Neural cell (in vitro differentiated cells): Measurements from ENCODE around the gene LILRB4. TPM values are rescaled to one million over a fixed set of nuclear protein-coding genes. Genes with fewer than 3 reads are reported as not detected.

ENCODE experiments used
- H2AFZ ChIP-seq: fragments of 200-600, 300-800 bp; sonication (generic), shearing (Covaris generic); 2 replicates; pipeline ENCODE4 v1.6.0; 2014; ENCODE audit warnings: low read depth, mild to moderate bottlenecking, antibody characterized with exemption, low read length, moderate library complexity
- H3F3A ChIP-seq: fragments of 200-600 bp; shearing (Covaris generic); 2 replicates; pipeline ENCODE4 v1.6.1; 2016; ENCODE audit warnings: mild to moderate bottlenecking, moderate library complexity, mixed read lengths, antibody characterized with exemption, low read length; ENCODE audit not compliant: insufficient read depth, poor library complexity, severe bottlenecking
- H3K27ac ChIP-seq: fragments of 200-600, 300-800 bp; sonication (generic), shearing (Covaris generic); 2 replicates; pipeline ENCODE4 v1.5.1; 2014; ENCODE audit warnings: mild to moderate bottlenecking, low read length, moderate library complexity
- H3K27me3 ChIP-seq: fragments of 300-800, 200-600 bp; sonication (generic), shearing (Covaris generic); 2 replicates; pipeline ENCODE4 v1.6.0; 2014; ENCODE audit warnings: mild to moderate bottlenecking, low read depth, low read length, moderate library complexity; ENCODE audit not compliant: insufficient read depth
- H3K36me3 ChIP-seq: fragments of 300-800, 200-600 bp; sonication (generic), shearing (Covaris generic); 2 replicates; pipeline ENCODE4 v1.5.1; 2014; ENCODE audit warnings: mild to moderate bottlenecking, antibody characterized with exemption, low read length, moderate library complexity; ENCODE audit not compliant: insufficient read depth
- H3K4me2 ChIP-seq: fragments of 300-800, 200-600 bp; sonication (generic), shearing (Covaris generic); 2 replicates; pipeline ENCODE4 v1.6.0; 2014; ENCODE audit warnings: mild to moderate bottlenecking, low read length
- H3K4me3 ChIP-seq: fragments of 300-800, 200-600 bp; sonication (generic), shearing (Covaris generic); 2 replicates; pipeline ENCODE4 v1.5.1; 2014; ENCODE audit warnings: mild to moderate bottlenecking, low read length, moderate library complexity
- H3K79me2 ChIP-seq: fragments of 200-600 bp; shearing (Covaris generic); replicated peaks from 2 replicates; pipeline ENCODE4 v1.6.0; 2014; ENCODE audit warnings: mild to moderate bottlenecking, low read length, moderate library complexity; ENCODE audit not compliant: insufficient read depth
- H3K9ac ChIP-seq: fragments of 300-800, 200-600 bp; sonication (generic), shearing (Covaris generic); 2 replicates; pipeline ENCODE4 v1.6.1; 2016; ENCODE audit warnings: mild to moderate bottlenecking, low read length, mixed read lengths
- H3K9me2 ChIP-seq: fragments of 200-600 bp; shearing (Covaris generic); 2 replicates; pipeline ENCODE4 v1.6.1; 2016; ENCODE audit warnings: mild to moderate bottlenecking, low read length, mixed read lengths; ENCODE audit not compliant: insufficient read depth
- H3K9me3 ChIP-seq: fragments of 200-600, 300-800 bp; sonication (generic), shearing (Covaris generic); 2 replicates; pipeline ENCODE4 v1.6.1; 2016; ENCODE audit warnings: mild to moderate bottlenecking, mixed run types, low read length, moderate library complexity, mixed read lengths
- H4K20me1 ChIP-seq: fragments of 200-600 bp; shearing (Covaris generic); 2 replicates; pipeline ENCODE4 v1.6.1; 2016; ENCODE audit warnings: mild to moderate bottlenecking, mixed run types; ENCODE audit not compliant: insufficient read depth
- CTCF ChIP-seq: fragments of 450-650 bp; IDR thresholded peaks from 2 replicates; pipeline ENCODE4 v1.5.1; 2014; ENCODE audit warnings: antibody characterized with exemption, mild to moderate bottlenecking, moderate library complexity; ENCODE audit not compliant: poor library complexity, severe bottlenecking
- EP300 ChIP-seq: fragments of 450-650 bp; conservative IDR thresholded peaks from 2 replicates; pipeline ENCODE4 v1.6.1; 2014; ENCODE audit warnings: antibody characterized with exemption, mild to moderate bottlenecking, moderate library complexity; ENCODE audit not compliant: poor library complexity, severe bottlenecking
- EZH2 ChIP-seq: fragments of 200-600, 300-800 bp; shearing (Covaris generic), sonication (generic); IDR thresholded peaks from 2 replicates; pipeline ENCODE4 v1.6.1; 2014; ENCODE audit warnings: antibody characterized with exemption, low read length, borderline replicate concordance, mild to moderate bottlenecking; ENCODE audit not compliant: insufficient read depth, poor library complexity, severe bottlenecking
- MXI1 ChIP-seq: fragments of 450-650 bp; conservative IDR thresholded peaks from 2 replicates; pipeline ENCODE4 v1.6.1; 2014; ENCODE audit warnings: antibody characterized with exemption, mild to moderate bottlenecking; ENCODE audit not compliant: poor library complexity, severe bottlenecking
- POLR2AphosphoS5 ChIP-seq: IDR thresholded peaks from 2 replicates; pipeline ENCODE4 v1.6.1; 2012
- RAD21 ChIP-seq: fragments of 450-650 bp; conservative IDR thresholded peaks from 2 replicates; pipeline ENCODE4 v1.6.1; 2014; ENCODE audit warnings: antibody characterized with exemption, mild to moderate bottlenecking, moderate library complexity
- REST ChIP-seq: IDR thresholded peaks from 2 replicates; pipeline ENCODE4 v1.6.1; 2012; ENCODE audit warnings: borderline replicate concordance
- SMC3 ChIP-seq: fragments of 450-650 bp; conservative IDR thresholded peaks from 2 replicates; pipeline ENCODE4 v1.6.1; 2014; ENCODE audit warnings: antibody characterized with exemption, mild to moderate bottlenecking, moderate library complexity; ENCODE audit not compliant: poor library complexity
- TAF1 ChIP-seq: IDR thresholded peaks from 2 replicates; pipeline ENCODE4 v1.6.1; 2012; ENCODE audit warnings: low read depth
- polyA plus RNA-seq: library from polyadenylated mRNA; depleted of rRNA; stranded (reverse); fragments of >200 nt; gene quantifications from 2 replicates; pipeline ENCODE4 v1.2.3, GENCODE V29; 2014

Gene LILRB4
- polyA plus RNA-seq, 1 donor from 2014 or later = not detected

GRCh38 chr19:54661846-54662481 is 821 bp upstream of the LILRB4 start:
- Histone ChIP-seq H3K9me2 (no peaks in the 10 kb centered on the region), H3K79me2 (no peaks in the 10 kb centered on the region), H3F3A (no peaks in the 10 kb centered on the region), H3K4me2 (no peak overlapping the region), H3K27me3 (no peaks in the 10 kb centered on the region), H3K27ac (no peak overlapping the region), H3K9me3 (no peaks in the 10 kb centered on the region), H3K9ac (no peak overlapping the region), H4K20me1 (no peaks in the 10 kb centered on the region), H2AFZ (no peak overlapping the region), H3K36me3 (no peaks in the 10 kb centered on the region), H3K4me3 (no peak overlapping the region)
- TF ChIP-seq POLR2AphosphoS5 (no peak), TAF1 (no peak), EP300 (no peak), MXI1 (no peak), SMC3 (no peak), CTCF (no peak), EZH2 (no peak), REST (no peak), RAD21 (no peak)

GRCh38 chr19:54665530-54665929 is 2.7 kb downstream of the LILRB4 start:
- Histone ChIP-seq H3K4me3 (no peak overlapping the region), H3K79me2 (no peaks in the 10 kb centered on the region), H3K36me3 (no peaks in the 10 kb centered on the region), H3K9me3 (no peaks in the 10 kb centered on the region), H3K4me2 (no peak overlapping the region), H3F3A (no peaks in the 10 kb centered on the region), H3K9me2 (no peaks in the 10 kb centered on the region), H2AFZ (no peak overlapping the region), H3K9ac (no peak overlapping the region), H3K27me3 (no peaks in the 10 kb centered on the region), H3K27ac (no peak overlapping the region), H4K20me1 (no peaks in the 10 kb centered on the region)
- TF ChIP-seq EZH2 (no peak), REST (no peak), EP300 (no peak), SMC3 (no peak), MXI1 (no peak), RAD21 (no peak), POLR2AphosphoS5 (no peak), TAF1 (no peak), CTCF (no peak)
